Measurements from ENCODE around the gene MXRA8.

- no peak for TF ChIP-seq CTCF (IDR thresholded peaks at IDR 0.05; ENCODE audit: poor library complexity)
- TF ChIP-seq EZH2 (IDR thresholded peaks at IDR 0.05; ENCODE audit: borderline replicate concordance) = no peak
- TF ChIP-seq EZH2phosphoT487 (IDR thresholded peaks at IDR 0.05; ENCODE audit: low read depth, severe bottlenecking, unreplicated experiment) = no peak
Measured at GRCh38 chr1:1307923-1308755, 50.2 kb downstream of the MXRA8 start, which contains the start of the genes ACAP3 and PUSL1.
